GM18508 (cell line): Measurements from ENCODE around the gene TRAF2.

Source experiments
- ATAC-seq: cut with Tn5 transposase; IDR thresholded peaks from one replicate; pipeline ENCODE4 v1.9.1; 2021; ENCODE audit warnings: moderate number of reproducible peaks; ENCODE audit not compliant: insufficient read depth, unreplicated experiment

Gene TRAF2

GRCh38 chr9:136955943-136956335 lies 69.6 kb downstream of the TRAF2 start:
- ATAC-seq: no peak

- ATAC-seq: no peak
Observed at GRCh38 chr9:136956604-136957003, 70.3 kb downstream of the TRAF2 start.

DNA sequence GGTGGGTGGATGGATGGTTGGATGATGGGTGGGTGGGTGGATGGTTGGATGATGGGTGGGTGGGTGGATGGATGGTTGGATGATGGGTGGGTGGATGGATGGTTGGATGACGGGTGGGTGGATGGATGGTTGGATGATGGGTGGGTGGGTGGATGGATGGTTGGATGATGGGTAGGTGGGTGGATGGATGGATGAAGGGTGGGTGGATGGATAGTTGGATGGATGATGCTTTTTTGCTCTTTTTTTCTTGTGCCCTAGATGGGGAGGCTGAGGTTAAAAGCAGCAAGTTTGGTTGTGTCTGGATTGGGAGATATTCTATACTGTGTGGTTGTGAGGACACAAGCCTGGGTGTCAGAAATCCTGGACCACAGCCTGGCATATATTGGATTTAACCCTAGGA lies 71.1 kb downstream of the TRAF2 start:
- no peak for ATAC-seq

DNA sequence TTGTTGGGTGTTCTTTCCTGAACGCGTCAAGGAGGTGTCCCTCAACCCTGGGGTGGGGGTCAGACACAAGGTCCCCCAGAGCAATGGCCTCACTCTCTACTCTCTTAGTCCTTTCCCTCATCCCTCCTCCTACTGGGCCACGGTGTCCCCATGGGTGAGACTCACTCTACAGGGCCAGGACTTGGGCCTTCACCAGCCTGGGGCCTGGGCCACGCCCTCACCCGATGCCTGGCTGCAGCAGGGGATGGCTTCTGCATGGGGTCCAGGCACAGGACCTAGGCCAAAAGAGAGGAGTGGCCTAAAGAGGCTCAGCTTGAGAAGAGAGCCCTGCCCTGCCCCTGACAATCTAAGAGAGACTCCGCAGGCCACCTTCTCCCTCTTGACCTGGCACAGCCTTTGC lies 71.6 kb downstream of the TRAF2 start:
- no peak for ATAC-seq

DNA sequence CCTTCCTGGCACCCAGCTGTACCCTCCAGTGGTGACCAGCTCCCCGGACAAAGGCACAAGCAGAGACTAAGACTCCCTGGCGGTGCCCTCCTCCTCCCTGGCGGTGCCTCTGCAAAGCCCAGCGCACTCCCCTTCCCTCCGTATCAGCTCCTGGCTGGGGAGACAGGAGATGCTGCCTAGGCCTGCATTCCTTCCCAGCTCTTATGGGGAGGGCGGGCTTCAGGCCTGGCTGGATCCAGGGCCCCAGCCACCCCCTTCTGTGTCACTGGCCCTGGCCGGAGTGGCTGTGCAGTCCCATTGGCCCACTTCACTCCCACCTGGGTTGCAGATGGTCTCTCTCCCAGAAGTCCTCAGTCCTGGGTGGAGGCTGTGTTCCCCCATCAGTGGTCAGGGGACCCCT lies 72.2 kb downstream of the TRAF2 start:
- no peak for ATAC-seq

DNA sequence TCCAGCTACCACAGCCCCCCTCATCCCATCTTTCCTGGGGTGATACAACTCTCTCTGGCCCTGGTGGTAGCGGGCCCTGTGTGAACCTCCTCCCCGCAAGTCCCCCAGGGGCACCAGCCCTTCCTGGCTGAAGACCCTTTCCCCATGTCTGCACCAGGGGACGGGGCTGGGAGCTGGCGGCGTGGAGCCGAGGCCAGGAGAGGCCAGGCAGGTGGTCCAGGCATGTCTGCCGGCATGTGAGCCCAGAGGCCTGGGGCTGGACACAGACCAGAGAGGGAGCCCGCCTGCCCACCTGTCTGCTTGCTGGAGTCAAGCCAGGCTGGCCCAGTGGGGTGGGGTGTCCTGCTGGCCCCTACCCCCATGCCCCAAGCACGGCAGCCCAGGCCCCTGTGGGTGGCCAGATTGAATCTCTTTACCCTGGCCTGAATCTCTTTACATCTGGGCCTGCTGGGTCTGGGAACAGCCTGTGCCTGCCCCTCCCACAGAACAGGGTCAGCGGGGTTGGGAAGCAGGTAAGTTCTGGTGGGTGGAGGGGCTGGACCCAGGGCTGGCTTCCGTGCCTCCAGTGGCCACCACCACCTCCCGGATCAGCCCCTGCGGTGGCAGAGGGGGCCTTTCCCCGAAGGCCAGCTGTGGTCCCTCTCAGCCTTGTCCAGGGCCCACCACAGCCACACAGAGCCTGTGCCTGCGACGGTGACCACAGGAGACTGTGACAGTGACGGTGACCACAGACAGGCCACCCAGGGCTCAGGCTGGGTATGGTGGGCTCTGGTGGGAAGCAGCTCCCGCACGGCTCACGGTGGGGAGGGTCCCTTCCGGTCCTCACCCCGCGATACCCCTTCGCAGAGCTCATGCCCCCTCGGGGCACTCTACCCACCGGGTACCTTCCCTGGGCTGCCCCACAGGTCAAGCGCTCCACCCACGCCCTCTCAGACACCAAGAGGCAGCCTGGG lies 72.9 kb downstream of the TRAF2 start:
- no peak for ATAC-seq

DNA sequence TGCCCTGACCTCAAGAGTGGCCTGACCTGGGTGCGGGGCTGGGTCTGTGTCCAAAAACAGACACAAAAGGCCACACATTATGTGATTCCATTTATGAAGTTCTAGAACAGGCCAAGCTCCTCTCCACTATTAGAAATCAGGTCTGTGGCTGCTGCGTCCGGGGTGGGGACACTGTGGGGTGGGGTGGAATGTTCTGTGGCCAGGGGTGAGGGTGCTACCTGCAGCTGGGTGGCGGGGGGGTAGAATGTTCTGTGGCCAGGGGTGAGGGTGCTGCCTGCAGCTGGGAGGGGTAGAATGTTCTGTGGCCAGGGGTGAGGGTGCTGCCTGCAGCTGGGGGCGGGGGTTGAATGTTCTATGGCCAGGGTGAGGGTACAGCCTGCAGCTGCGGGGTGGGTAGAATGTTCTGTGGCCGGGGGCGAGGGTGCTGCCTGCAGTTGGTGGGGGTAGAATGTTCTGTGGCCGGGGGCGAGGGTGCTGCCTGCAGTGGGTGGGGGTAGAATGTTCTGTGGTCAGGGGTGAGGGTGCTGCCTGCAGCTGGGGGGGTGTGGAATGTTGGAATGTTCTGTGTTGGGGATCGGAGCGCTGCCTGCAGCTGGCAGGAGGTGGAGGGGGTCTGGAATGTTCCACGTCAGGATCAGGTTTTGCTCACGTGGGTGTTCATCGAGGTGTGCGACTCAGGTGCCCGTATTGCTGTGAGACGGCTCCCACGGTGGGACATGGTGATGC lies 74.1 kb downstream of the TRAF2 start:
- ATAC-seq: no peak

DNA sequence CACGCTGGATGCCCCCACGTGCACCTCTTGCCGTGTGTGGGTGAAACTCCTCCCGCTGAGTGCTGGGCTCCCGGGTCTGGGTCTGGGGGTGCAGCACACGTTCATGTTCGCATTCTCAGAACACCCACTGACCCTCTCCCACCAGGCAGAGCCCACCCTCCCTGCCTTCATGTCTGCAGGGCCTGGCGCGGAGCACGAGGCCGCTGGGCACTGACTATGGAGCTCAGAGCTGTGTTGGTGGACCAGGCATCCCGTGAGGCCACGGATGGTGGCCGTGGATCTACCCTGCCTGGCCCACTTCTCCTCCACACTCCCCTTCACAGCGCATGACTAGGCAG lies 74.6 kb downstream of the TRAF2 start:
- no peak for ATAC-seq

- ATAC-seq: no peak
Observed at GRCh38 chr9:136961279-136962065, 75.2 kb downstream of the TRAF2 start.

- ATAC-seq: no peak
Observed at GRCh38 chr9:136962163-136962562, 75.8 kb downstream of the TRAF2 start.

DNA sequence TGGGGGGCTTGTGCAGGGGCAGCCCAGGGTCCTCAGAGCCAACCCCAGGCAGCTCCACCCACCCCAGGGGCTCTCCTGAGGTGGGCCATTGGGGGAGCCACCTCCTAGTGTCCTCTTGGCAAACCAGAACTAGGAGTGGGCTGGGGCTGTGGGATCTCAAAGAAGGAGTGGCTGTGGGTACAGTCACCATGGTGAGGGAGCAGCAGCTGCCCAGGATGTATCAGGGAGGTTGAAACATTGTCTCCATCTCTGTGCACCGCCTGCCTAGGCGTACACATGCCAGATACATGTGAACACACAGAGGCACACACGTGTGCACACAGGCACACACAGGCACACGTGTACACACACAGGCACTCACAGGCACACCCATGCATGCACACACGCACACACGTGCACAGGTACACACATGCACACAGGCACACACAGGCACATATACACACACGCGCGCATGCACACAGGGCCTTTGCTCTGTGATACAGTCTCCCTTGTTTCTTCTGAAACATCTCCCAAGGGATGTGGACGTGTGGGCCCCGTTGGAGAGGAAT lies 76.5 kb downstream of the TRAF2 start:
- ATAC-seq: no peak

DNA sequence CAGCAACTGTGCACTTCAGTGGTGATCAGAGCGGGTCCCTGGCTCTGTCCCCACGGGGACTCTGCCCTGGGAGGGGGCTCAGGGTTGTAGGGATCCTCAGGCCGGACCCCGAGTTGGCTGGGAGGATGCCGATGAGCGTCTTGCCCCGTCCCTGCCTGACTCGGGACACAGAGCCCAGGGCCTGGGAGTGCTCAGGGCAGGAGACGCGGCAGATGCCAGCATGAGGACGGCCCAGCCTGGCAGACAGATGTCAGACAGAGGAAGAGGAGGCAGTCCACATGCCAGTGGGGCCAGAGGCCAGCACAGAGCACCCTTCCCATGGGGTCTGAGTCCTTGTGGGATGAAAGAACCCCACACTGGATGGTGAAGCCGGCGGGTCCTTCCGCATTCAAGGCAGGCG lies 77.0 kb downstream of the TRAF2 start:
- ATAC-seq: no peak

GRCh38 chr9:136963751-136964150 lies 77.4 kb downstream of the TRAF2 start:
- ATAC-seq: no peak

GRCh38 chr9:136964171-136964689 lies 77.9 kb downstream of the TRAF2 start:
- ATAC-seq: no peak

- ATAC-seq: no peak
Observed at GRCh38 chr9:136964833-136965422, 78.6 kb downstream of the TRAF2 start.

DNA sequence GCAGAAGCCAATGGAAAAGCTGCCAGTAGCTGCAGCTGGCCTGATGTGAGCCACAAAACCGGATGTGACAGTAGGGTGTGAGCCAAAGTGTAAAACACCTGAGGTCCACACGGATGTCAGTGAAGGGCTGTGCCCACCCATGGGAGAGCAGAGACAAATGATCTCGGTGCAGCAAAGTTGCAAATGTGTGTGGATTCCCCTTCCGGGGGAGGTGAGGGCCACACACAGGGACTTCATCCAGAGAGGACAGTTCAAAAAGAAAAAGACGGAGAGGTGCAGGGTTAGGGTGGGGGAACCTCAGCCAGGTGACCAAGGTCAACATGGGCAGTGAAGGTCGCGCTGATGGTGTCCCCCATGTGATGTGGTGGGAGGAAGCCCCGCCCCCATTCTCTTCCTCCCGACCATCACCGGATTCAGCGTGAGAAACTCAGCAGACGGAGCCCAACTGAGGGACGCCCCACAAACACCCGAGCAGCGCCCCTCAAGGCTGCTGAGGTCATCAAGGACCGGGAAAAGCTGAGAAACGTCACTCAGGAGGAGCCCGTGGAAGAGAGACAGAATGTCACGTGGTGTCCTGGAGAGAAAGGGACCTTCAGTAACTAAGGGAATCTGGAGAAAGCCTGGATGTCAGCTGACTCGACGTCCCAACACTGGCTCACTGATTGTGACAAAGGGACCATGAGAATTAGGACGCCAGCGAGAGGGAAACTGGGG lies 79.6 kb downstream of the TRAF2 start:
- ATAC-seq: no peak

GRCh38 chr9:136968333-136969127 lies 82.2 kb downstream of the TRAF2 start:
- ATAC-seq: no peak

DNA sequence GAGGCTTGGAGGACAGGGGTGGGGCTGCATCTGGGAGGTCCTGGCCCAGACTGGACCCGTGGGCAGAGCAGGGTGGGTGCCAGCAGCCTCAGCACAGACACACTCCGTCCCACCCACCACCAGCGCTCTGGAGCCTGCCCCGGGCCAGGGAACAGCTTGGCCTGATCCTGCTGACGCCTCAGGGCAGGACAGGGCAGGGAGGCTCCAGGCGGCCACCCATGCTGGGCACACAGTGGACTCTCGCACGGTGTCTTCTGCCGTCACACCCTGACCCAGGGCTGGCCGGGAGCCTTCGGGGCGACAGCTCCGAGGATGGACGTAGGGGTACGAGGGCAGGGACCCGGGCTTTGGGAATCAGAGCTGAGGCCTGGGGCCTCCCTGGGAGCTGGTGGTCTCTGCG lies 82.8 kb downstream of the TRAF2 start:
- ATAC-seq: no peak

DNA sequence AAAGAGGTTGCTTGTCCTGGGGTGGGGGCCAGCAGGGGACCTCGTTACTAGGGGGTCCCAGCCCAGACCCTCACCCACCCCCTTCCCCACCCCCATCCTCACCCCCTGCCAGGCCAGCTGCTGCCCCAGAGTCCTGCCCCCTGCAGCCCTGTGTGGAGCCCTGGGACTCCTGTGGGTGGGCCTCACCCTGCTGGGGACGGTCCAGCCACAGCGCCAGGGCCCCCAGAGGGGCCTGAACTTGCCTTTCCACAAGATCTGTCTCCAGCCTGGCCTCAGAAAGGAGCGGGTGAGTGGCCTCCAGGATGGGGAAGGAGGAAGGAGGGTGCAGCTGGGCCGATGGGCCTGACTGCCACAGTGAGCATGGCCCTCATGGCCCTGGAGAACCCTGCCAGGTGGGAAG lies 83.5 kb downstream of the TRAF2 start:
- ATAC-seq: no peak
